IMR-90 (cell line): ENCODE measurements around the gene EMC8. TPM values are rescaled to one million over a fixed set of nuclear protein-coding genes. Genes with fewer than 3 reads are reported as not detected.

Experiments used
- ATAC-seq: fragments of 200-7000 bp; cut with Tn5 transposase; 2 replicates; pipeline ENCODE4 v1.9.1; 2020; ENCODE audit warnings: low read depth, mild to moderate bottlenecking, moderate library complexity
- BruUV-seq: library from RNA; stranded (reverse); fragments of 400-500 nt; replicated peaks from 2 replicates; lab custom pipeline; 2021; lab: Mats Ljungman, UMichigan
- CTCF ChIA-PET: fragments of 300-600 bp; formaldehyde crosslinking; extraction: SDS; loops from one replicate; lab custom pipeline; 2021; ENCODE audit warnings: antibody characterized with exemption; lab: Yijun Ruan, JAX
- POLR2A ChIA-PET: fragments of 300-600 bp; sonication (Branson Sonifier 250); formaldehyde crosslinking; loops from one replicate; lab custom pipeline; 2022; ENCODE audit warnings: antibody characterized with exemption; ENCODE audit not compliant: unreplicated experiment; lab: Charles Lee
- DNase-seq: peaks from one replicate; pipeline ENCODE4 v3.0.0; 2013
- H2AFZ ChIP-seq: replicated peaks from 2 replicates; pipeline ENCODE3; 2013; ENCODE audit warnings: low read length, mild to moderate bottlenecking; ENCODE audit not compliant: poor library complexity
- H2AK5ac ChIP-seq: 2 replicates; pipeline ENCODE4 v1.6.1; 2013; ENCODE audit warnings: low read depth, low read length, inconsistent platforms
- H2AK9ac ChIP-seq: replicated peaks from 2 replicates; pipeline ENCODE3; 2013; ENCODE audit warnings: mild to moderate bottlenecking, low read depth, low read length, moderate library complexity; ENCODE audit not compliant: poor library complexity
- H2BK120ac ChIP-seq: 2 replicates; pipeline ENCODE4 v1.6.1; 2013; ENCODE audit warnings: low read depth, low read length, inconsistent platforms
- H2BK15ac ChIP-seq: 3 replicates; pipeline ENCODE4 v1.6.1; 2013; ENCODE audit warnings: low read depth, low read length, inconsistent platforms
- H2BK20ac ChIP-seq: 2 replicates; pipeline ENCODE4 v1.6.1; 2013; ENCODE audit warnings: low read depth, mild to moderate bottlenecking, inconsistent platforms, low read length, moderate library complexity
- H2BK5ac ChIP-seq: 2 replicates; pipeline ENCODE4 v1.6.1; 2013; ENCODE audit warnings: mild to moderate bottlenecking, low read depth, low read length, inconsistent platforms; ENCODE audit not compliant: poor library complexity, severe bottlenecking
- H3K14ac ChIP-seq: replicated peaks from 2 replicates; pipeline ENCODE4 v1.6.1; 2013; ENCODE audit warnings: low read depth, low read length, inconsistent platforms
- H3K18ac ChIP-seq: 2 replicates; pipeline ENCODE4 v1.6.1; 2013; ENCODE audit warnings: low read depth, low read length, control low read depth
- H3K23ac ChIP-seq: 2 replicates; pipeline ENCODE4 v1.6.1; 2013; ENCODE audit warnings: low read depth, low read length, inconsistent platforms
- H3K27ac ChIP-seq: 2 replicates; pipeline ENCODE4 v1.5.1; 2013; ENCODE audit warnings: mild to moderate bottlenecking, control low read depth, low read length; ENCODE audit not compliant: insufficient read depth
- H3K27me3 ChIP-seq: 2 replicates; pipeline ENCODE4 v1.6.1; 2013; ENCODE audit warnings: low read length; ENCODE audit not compliant: control insufficient read depth, insufficient read depth
- H3K36me3 ChIP-seq: 2 replicates; pipeline ENCODE4 v1.6.1; 2013; ENCODE audit warnings: low read length, mixed read lengths; ENCODE audit not compliant: control insufficient read depth, insufficient read depth
- H3K4ac ChIP-seq: 2 replicates; pipeline ENCODE4 v1.6.1; 2013; ENCODE audit warnings: low read depth, low read length, inconsistent platforms
- H3K4me1 ChIP-seq: 2 replicates; pipeline ENCODE4 v1.6.1; 2013; ENCODE audit warnings: low read length, mixed read lengths; ENCODE audit not compliant: control insufficient read depth, insufficient read depth
- H3K4me2 ChIP-seq: 2 replicates; pipeline ENCODE4 v1.6.1; 2013; ENCODE audit warnings: low read depth, mild to moderate bottlenecking, control low read depth, low read length, moderate library complexity
- H3K4me3 ChIP-seq: 2 replicates; pipeline ENCODE4 v1.5.1; 2013; ENCODE audit warnings: low read depth, mild to moderate bottlenecking, control low read depth, low read length, moderate library complexity; ENCODE audit not compliant: insufficient read depth
- H3K56ac ChIP-seq: 2 replicates; pipeline ENCODE4 v1.6.1; 2013; ENCODE audit warnings: low read length, inconsistent platforms; ENCODE audit not compliant: insufficient read depth; ENCODE audit errors: extremely low read depth
- H3K79me1 ChIP-seq, 2 experiments: 2 replicates each; pipeline ENCODE4 v1.6.1; 2013; ENCODE audit warnings: low read length in 2 of 2, inconsistent platforms in 1 of 2, low read depth in 1 of 2
- H3K9ac ChIP-seq: 2 replicates; pipeline ENCODE4 v1.6.1; 2013; ENCODE audit warnings: low read depth, low read length, control low read depth
- H3K9me1 ChIP-seq: 2 replicates; pipeline ENCODE4 v1.6.1; 2013; ENCODE audit warnings: low read length, inconsistent platforms; ENCODE audit not compliant: insufficient read depth
- H3K9me3 ChIP-seq: 2 replicates; pipeline ENCODE4 v1.6.1; 2013; ENCODE audit warnings: low read length; ENCODE audit not compliant: control insufficient read depth, insufficient read depth
- H4K20me1 ChIP-seq: 2 replicates; pipeline ENCODE4 v1.6.1; 2013; ENCODE audit warnings: low read length, inconsistent platforms; ENCODE audit not compliant: insufficient read depth
- H4K5ac ChIP-seq: 2 replicates; pipeline ENCODE4 v1.6.1; 2013; ENCODE audit warnings: mild to moderate bottlenecking, low read depth, low read length, control low read depth
- H4K8ac ChIP-seq, 2 experiments: 2 replicates each; pipeline ENCODE4 v1.6.1; 2013; ENCODE audit warnings: low read depth in 2 of 2, low read length in 2 of 2, control low read depth in 1 of 2, inconsistent platforms in 1 of 2
- H4K91ac ChIP-seq: 2 replicates; pipeline ENCODE4 v1.6.1; 2013; ENCODE audit warnings: low read depth, low read length, inconsistent platforms; ENCODE audit not compliant: insufficient read depth
- CHD1 ChIP-seq: IDR thresholded peaks from 2 replicates; pipeline ENCODE4 v1.6.1; 2012; ENCODE audit warnings: low read depth, low read length, improper control_type of control experiment
- WGBS, 2 experiments: methylation state at CpG; one replicate each; pipeline versions ENCODE4 v1.1.5 to v1.1.7; 2013; ENCODE audit warnings: missing lambda C conversion rate in 2 of 2; ENCODE audit not compliant: insufficient read length in 1 of 2; ENCODE audit errors: extremely low coverage in 2 of 2; 5-methylcytosine and 5-hydroxymethylcytosine counted together
- dilution Hi-C: fragments of 300-500 bp; cut with HindIII; formaldehyde crosslinking; loops from one replicate; pipeline ENCODE4 v1.14.3; 2018; ENCODE audit warnings: low sequenced_read_pairs; ENCODE audit not compliant: unreplicated experiment
- in situ Hi-C: fragments of 300-500 bp; cut with MboI; formaldehyde crosslinking; loops from 3 replicates; pipeline ENCODE4 v1.14.3; 2019; ENCODE audit warnings: low sequenced_read_pairs, inconsistent platforms, mixed read lengths
- intact Hi-C: fragments of 100-400 bp; cut with micrococcal nuclease; formaldehyde crosslinking; loops from 2 replicates; pipeline ENCODE4 v1.10.0; 2022
- polyA plus RNA-seq, 3 experiments: library from polyadenylated mRNA; depleted of rRNA; stranded (reverse); fragments of >200 nt; gene quantifications; 2 replicates each; pipeline ENCODE4 v1.2.3, GENCODE V29; 2012; ENCODE audit warnings: low replicate concordance in 1 of 3
- total RNA-seq: library from RNA; depleted of rRNA; stranded (reverse); fragments of >200 nt; gene quantifications from 2 replicates; pipeline ENCODE4 v1.2.3, GENCODE V29; 2012

The EMC8 gene
- total and polyA plus RNA-seq, 2 of the 4 experiments (the other 2 are of a cell fraction) = 23.7 to 48.9 TPM

DNA sequence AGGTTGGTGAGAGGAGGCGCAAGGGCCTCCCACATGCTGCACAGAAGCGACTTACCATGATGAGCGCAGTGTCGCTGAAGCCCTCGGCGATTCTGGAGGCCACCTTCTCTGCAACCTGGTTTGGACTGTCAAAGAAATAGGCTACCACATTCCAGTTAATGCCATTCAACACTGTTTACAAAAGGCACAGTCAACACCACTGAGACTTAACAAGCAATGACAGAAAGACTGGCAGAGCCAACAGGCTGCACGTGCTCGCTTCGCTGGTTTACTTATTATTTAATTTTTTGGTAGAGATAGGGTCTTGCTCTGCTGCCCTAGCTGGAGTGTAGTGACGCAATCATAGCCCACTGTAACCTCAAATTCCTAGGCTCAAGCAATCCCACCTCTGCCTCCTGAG lies 18.2 kb downstream of the EMC8 start:
- Histone ChIP-seq H2BK120ac (no peak overlapping the region), H3K27ac (no peak overlapping the region), H3K14ac (no peak overlapping the region), H3K18ac (no peak overlapping the region), H3K4me1 (peaks cover 13% of the 10 kb centered on the region), H4K20me1 (peaks cover 50% of the 10 kb centered on the region), H2BK20ac (no peak overlapping the region), H3K56ac (no peak overlapping the region), H4K5ac (no peak overlapping the region), H3K9me3 (no peaks in the 10 kb centered on the region), H2AK5ac (no peak overlapping the region), H2BK15ac (no peak overlapping the region), H3K23ac (no peak overlapping the region), H3K4me3 (no peak overlapping the region), H3K79me1 (peaks cover 33 to 60% of the 10 kb centered on the region in 2 experiments), H3K4ac (no peak overlapping the region), H3K27me3 (no peaks in the 10 kb centered on the region), H3K9me1 (no peaks in the 10 kb centered on the region), H2BK5ac (no peak overlapping the region), H4K8ac (no peak overlapping the region), H3K4me2 (no peak overlapping the region), H4K91ac (no peak overlapping the region), H2AK9ac (no peak overlapping the region), H3K36me3 (peaks cover 35% of the 10 kb centered on the region), H2AFZ (no peak overlapping the region), H3K9ac (no peak overlapping the region)
- POLR2A ChIA-PET = no interaction called here
- CTCF ChIA-PET = no interaction called here
- no TSS peak for BruUV-seq
- dilution Hi-C loops (no loop called here), intact Hi-C loops (no loop called here), in situ Hi-C loops (no loop called here)
- 90% methylated on average over 6 of the region's 10 CpGs; no CpG with 5 or more reads in 1 of the 2 experiments for WGBS, 2 experiments
- TF ChIP-seq CHD1 = no peak
- DNase-seq (no peak), ATAC-seq (no peak)
